GM13976 (cell line): ENCODE data around the gene GLCCI1.

Experiments used
- DNase-seq: peaks from one replicate; pipeline ENCODE4 v3.0.0; 2012; ENCODE audit warnings: low spot score
- CTCF ChIP-seq: IDR thresholded peaks from 2 replicates; pipeline ENCODE4 v1.5.1; 2012; ENCODE audit warnings: borderline replicate concordance, mild to moderate bottlenecking; ENCODE audit not compliant: insufficient read depth; ENCODE audit errors: extremely low read depth, missing control alignments, control extremely low read depth
- in situ Hi-C: fragments of 300-500 bp; cut with MboI; formaldehyde crosslinking; loops from one replicate; pipeline ENCODE4 v1.12.0; 2022; ENCODE audit warnings: low sequenced_read_pairs, mixed read lengths, inconsistent platforms; ENCODE audit not compliant: unreplicated experiment

Gene GLCCI1

GRCh38 chr7:7956531-7957128 is 12.0 kb upstream of the GLCCI1 start:
- DNase-seq: no peak
- in situ Hi-C loops: no loop called here
- no peak for TF ChIP-seq CTCF

- in situ Hi-C loops: no loop called here
- TF ChIP-seq CTCF: no peak
- DNase-seq: no peak
Measured at GRCh38 chr7:7957513-7957912, 11.1 kb upstream of the GLCCI1 start.

GRCh38 chr7:7959979-7960670 is 8.5 kb upstream of the GLCCI1 start:
- in situ Hi-C loops: no loop called here
- DNase-seq: peak; percentile 37
- no peak for TF ChIP-seq CTCF

- no peak for DNase-seq
- TF ChIP-seq CTCF: no peak
- in situ Hi-C loops: no loop called here
Measured at GRCh38 chr7:7962851-7963250, 5.7 kb upstream of the GLCCI1 start.

GRCh38 chr7:7964250-7964649 is 4.3 kb upstream of the GLCCI1 start:
- in situ Hi-C loops: no loop called here
- TF ChIP-seq CTCF: no peak
- no peak for DNase-seq

GRCh38 chr7:7964691-7965090 is 3.9 kb upstream of the GLCCI1 start:
- TF ChIP-seq CTCF: no peak
- no peak for DNase-seq
- in situ Hi-C loops: no loop called here
